ENCODE data around the gene DDRGK1. TPM values are rescaled to one million over a fixed set of nuclear protein-coding genes. Genes with fewer than 3 reads are reported as not detected.

Gene DDRGK1
- polyA plus RNA-seq, 2 of the 4 experiments (the other 2 are of a cell fraction): 87.4 to 120 TPM

DNA sequence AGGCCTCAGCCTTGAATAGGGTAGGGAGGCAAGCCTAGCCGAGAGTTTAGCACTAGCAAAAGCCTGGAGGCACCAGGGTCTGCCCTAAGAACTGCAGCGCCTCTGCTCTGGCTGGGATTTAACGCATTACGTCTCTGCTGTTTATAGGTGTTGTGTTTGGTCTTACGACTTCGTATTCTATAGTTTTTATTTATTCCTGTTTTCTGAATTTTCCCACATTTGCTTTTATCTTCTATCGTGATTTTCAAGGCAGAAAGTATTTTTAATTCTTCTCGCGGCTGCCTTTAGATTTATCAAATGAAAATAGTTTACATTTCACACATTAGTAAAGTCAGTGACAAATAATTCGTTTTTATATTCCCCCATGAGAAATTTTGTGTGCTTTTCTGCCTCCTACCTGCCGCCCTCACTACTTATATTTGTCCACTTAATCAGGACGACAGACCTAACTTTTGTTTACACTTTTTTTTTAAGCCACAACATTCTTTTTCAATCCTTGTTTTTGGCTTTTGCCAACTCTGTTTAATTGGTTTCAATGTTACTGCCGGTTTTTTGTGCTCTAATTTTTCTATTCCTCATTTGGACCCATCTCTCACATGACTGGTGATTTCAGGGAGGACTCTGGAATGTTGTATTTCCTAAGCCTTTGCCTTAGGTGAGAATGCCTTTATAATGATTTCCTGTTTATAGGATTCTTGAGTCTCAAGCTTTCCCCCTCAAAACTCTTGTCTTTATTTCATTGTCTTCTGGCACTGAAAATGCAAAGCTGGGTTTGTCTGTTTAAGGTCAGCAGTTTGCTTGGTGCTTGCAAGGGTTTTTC lies 29.8 kb downstream of the DDRGK1 start:
- CTCF ChIA-PET: interaction anchor here (1.0 kb wide), 1 partner anchor 12 kb away, joined by 4 read pairs; no protein-coding TSS in a partner anchor
- Histone ChIP-seq H3K4me2 (peak overlapping the region; percentile 85), H3K4me3 (peak overlapping the region; percentile 91), H3K27ac (peak overlapping the region; percentile 86 to 91), H3K4me1 (peaks cover 15% of the 10 kb centered on the region), H3K9me3 (no peaks in the 10 kb centered on the region)
- POLR2A ChIA-PET: no interaction called here
- peak; percentile 44 to 64; a peak in 4 of 6 replicates for ATAC-seq
- DNase-seq (ENCODE audit: low read depth in 1 of 2, low spot score in 1 of 2): peak in 1 of 2 experiments; percentile 61
- 56% methylated on average over 13 of the region's 13 CpGs for WGBS (ENCODE audit: missing lambda C conversion rate)
- peak; percentile 76 for FAIRE-seq
- no peak for TF ChIP-seq KDM5A (IDR thresholded peaks at IDR 0.05)
- TF ChIP-seq RFX5 (IDR thresholded peaks at IDR 0.05): no peak
- no peak for TF ChIP-seq MAZ (IDR thresholded peaks at IDR 0.05; ENCODE audit: borderline replicate concordance, low read depth, low read length)
- no peak for TF ChIP-seq HOXA7 (CRISPR knock-in tag; IDR thresholded peaks at IDR 0.05)
- no peak for TF ChIP-seq HOXB5 (CRISPR knock-in tag; IDR thresholded peaks at IDR 0.05)
- TF ChIP-seq, protein P1, sequence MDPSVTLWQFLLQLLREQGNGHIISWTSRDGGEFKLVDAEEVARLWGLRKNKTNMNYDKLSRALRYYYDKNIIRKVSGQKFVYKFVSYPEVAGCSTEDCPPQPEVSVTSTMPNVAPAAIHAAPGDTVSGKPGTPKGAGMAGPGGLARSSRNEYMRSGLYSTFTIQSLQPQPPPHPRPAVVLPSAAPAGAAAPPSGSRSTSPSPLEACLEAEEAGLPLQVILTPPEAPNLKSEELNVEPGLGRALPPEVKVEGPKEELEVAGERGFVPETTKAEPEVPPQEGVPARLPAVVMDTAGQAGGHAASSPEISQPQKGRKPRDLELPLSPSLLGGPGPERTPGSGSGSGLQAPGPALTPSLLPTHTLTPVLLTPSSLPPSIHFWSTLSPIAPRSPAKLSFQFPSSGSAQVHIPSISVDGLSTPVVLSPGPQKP (IDR thresholded peaks at IDR 0.05; ENCODE audit: low read depth, low read length): no peak
- TF ChIP-seq FOXS1 (CRISPR knock-in tag; IDR thresholded peaks at IDR 0.05): no peak
- TF ChIP-seq POLR2A (IDR thresholded peaks at IDR 0.05; ENCODE audit: low read length): no peak
- TF ChIP-seq, protein P2, sequence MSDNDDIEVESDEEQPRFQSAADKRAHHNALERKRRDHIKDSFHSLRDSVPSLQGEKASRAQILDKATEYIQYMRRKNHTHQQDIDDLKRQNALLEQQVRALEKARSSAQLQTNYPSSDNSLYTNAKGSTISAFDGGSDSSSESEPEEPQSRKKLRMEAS (IDR thresholded peaks at IDR 0.05): no peak
- no peak for TF ChIP-seq FOSB (CRISPR knock-in tag; IDR thresholded peaks at IDR 0.05)
- TF ChIP-seq, protein P3, sequence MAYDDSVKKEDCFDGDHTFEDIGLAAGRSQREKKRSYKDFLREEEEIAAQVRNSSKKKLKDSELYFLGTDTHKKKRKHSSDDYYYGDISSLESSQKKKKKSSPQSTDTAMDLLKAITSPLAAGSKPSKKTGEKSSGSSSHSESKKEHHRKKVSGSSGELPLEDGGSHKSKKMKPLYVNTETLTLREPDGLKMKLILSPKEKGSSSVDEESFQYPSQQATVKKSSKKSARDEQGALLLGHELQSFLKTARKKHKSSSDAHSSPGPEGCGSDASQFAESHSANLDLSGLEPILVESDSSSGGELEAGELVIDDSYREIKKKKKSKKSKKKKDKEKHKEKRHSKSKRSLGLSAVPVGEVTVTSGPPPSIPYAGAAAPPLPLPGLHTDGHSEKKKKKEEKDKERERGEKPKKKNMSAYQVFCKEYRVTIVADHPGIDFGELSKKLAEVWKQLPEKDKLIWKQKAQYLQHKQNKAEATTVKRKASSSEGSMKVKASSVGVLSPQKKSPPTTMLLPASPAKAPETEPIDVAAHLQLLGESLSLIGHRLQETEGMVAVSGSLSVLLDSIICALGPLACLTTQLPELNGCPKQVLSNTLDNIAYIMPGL (CRISPR knock-in tag; IDR thresholded peaks at IDR 0.05; ENCODE audit: borderline replicate concordance): no peak
- TF ChIP-seq, protein P4, sequence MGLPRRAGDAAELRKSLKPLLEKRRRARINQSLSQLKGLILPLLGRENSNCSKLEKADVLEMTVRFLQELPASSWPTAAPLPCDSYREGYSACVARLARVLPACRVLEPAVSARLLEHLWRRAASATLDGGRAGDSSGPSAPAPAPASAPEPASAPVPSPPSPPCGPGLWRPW (IDR thresholded peaks at IDR 0.05): no peak
- TF ChIP-seq JUN (IDR thresholded peaks at IDR 0.05): no peak

DNA sequence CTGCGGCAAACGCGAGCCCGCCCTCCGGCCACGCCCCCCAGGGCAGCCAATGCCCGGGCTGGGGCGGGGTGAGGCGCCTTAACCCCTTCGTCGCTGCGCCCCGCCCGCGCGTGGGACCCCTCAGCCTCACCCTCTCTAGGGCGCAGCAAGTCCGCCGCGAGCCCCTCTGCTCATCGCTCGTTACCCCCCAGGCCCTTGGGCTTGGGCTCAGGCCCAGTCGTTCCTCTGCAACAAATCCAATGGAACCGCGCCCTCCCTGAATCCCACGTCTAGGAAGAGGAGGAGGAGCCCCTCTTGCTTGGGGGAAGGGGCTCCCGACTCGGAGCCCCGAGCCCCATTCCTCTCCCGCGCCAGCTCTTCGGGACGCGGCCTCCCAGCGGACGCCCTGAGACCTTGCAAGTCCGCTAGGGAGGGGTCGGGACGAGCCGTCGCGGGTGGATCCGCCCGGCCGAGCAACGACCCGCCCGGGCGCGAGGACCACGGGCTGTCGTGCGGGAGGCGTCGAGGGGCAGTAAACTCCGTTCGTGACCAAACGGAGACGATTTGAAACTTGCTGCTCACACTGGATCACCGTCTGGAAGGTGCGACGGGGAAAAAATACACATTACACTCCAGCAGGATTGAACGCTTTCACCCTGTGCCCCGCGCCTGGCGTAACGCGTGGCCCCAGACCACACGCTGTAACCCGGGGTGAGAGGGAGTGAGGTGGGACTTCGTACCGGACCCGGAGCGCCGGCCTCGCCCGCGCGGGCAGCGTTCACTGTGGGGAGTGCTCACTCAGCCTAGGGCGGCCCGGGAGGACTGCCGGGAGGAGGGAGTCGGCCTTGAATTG lies 30.7 kb downstream of the DDRGK1 start:
- ChIA-PET POLR2A (interaction anchor here (1.0 kb wide), 1 partner anchor 14 kb away, joined by 3 read pairs; the partner anchor contains the start of genes FASTKD5 and UBOX5), CTCF (no interaction called here)
- peak; percentile 84 to 91 for ATAC-seq
- H3K27ac ChIP-seq: peak overlapping the region; percentile 86 to 91
- H3K4me2 ChIP-seq: peak overlapping the region; percentile 85
- peak overlapping the region; percentile 91 for H3K4me3 ChIP-seq
- no peaks in the 10 kb centered on the region for H3K9me3 ChIP-seq
- peak; percentile 78 to 92 for DNase-seq (ENCODE audit: low read depth in 1 of 2, low spot score in 1 of 2)
- H3K4me1 ChIP-seq: peaks cover 15% of the 10 kb centered on the region
- no peak for FAIRE-seq
- WGBS (ENCODE audit: missing lambda C conversion rate): 8% methylated on average over 74 of the region's 84 CpGs
- peak; percentile 51; the same call in 1 of the 2 replicates for TF ChIP-seq PHF8 (IDR thresholded peaks at IDR 0.05; ENCODE audit: borderline replicate concordance, low read depth)
- TF ChIP-seq, protein P2 (IDR thresholded peaks at IDR 0.05): peak; percentile 83
- TF ChIP-seq HEYL (CRISPR knock-in tag; IDR thresholded peaks at IDR 0.05): no peak
- no peak for TF ChIP-seq HOXB13 (CRISPR knock-in tag; IDR thresholded peaks at IDR 0.05; ENCODE audit: low read depth)
- TF ChIP-seq, protein P5, sequence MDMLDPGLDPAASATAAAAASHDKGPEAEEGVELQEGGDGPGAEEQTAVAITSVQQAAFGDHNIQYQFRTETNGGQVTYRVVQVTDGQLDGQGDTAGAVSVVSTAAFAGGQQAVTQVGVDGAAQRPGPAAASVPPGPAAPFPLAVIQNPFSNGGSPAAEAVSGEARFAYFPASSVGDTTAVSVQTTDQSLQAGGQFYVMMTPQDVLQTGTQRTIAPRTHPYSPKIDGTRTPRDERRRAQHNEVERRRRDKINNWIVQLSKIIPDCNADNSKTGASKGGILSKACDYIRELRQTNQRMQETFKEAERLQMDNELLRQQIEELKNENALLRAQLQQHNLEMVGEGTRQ (IDR thresholded peaks at IDR 0.05): no peak
- no peak for TF ChIP-seq MYC (IDR thresholded peaks at IDR 0.05; ENCODE audit: borderline replicate concordance, low read length)
- TF ChIP-seq RCOR1 (IDR thresholded peaks at IDR 0.05; ENCODE audit: low read depth, low read length): no peak
- TF ChIP-seq CEBPB (IDR thresholded peaks at IDR 0.05): no peak
- TF ChIP-seq, protein P1 (IDR thresholded peaks at IDR 0.05; ENCODE audit: low read depth, low read length): no peak
- TF ChIP-seq BHLHE40 (IDR thresholded peaks at IDR 0.05; ENCODE audit: low read depth, low read length): no peak
- TF ChIP-seq EHF (CRISPR knock-in tag; IDR thresholded peaks at IDR 0.05): no peak
- no peak for TF ChIP-seq MAFK (IDR thresholded peaks at IDR 0.05; ENCODE audit: partially characterized antibody)
- TF ChIP-seq, protein P6, sequence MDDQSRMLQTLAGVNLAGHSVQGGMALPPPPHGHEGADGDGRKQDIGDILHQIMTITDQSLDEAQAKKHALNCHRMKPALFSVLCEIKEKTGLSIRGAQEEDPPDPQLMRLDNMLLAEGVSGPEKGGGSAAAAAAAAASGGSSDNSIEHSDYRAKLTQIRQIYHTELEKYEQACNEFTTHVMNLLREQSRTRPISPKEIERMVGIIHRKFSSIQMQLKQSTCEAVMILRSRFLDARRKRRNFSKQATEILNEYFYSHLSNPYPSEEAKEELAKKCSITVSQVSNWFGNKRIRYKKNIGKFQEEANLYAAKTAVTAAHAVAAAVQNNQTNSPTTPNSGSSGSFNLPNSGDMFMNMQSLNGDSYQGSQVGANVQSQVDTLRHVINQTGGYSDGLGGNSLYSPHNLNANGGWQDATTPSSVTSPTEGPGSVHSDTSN (IDR thresholded peaks at IDR 0.05): peak; percentile 18; the same call in 1 of the 2 replicates
- no peak for TF ChIP-seq SMC3 (IDR thresholded peaks at IDR 0.05)
- TF ChIP-seq, protein P7, sequence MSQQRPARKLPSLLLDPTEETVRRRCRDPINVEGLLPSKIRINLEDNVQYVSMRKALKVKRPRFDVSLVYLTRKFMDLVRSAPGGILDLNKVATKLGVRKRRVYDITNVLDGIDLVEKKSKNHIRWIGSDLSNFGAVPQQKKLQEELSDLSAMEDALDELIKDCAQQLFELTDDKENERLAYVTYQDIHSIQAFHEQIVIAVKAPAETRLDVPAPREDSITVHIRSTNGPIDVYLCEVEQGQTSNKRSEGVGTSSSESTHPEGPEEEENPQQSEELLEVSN (IDR thresholded peaks at IDR 0.05; ENCODE audit: borderline replicate concordance, low read depth): peak; percentile 66; the same call in 1 of the 2 replicates
- TF ChIP-seq, protein P4 (IDR thresholded peaks at IDR 0.05): no peak
